Measurements from ENCODE around the gene MAGEA6. TPM values are rescaled to one million over a fixed set of nuclear protein-coding genes. Genes with fewer than 3 reads are reported as not detected.
"Not testable (repeated sequence)": the region's sequence is repeated elsewhere in the genome, so short reads cannot be mapped to it uniquely, and the experiment has no call there.

MAGEA6 gene, protein sequence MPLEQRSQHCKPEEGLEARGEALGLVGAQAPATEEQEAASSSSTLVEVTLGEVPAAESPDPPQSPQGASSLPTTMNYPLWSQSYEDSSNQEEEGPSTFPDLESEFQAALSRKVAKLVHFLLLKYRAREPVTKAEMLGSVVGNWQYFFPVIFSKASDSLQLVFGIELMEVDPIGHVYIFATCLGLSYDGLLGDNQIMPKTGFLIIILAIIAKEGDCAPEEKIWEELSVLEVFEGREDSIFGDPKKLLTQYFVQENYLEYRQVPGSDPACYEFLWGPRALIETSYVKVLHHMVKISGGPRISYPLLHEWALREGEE
- total RNA-seq = not detected in 2 replicates

DNA sequence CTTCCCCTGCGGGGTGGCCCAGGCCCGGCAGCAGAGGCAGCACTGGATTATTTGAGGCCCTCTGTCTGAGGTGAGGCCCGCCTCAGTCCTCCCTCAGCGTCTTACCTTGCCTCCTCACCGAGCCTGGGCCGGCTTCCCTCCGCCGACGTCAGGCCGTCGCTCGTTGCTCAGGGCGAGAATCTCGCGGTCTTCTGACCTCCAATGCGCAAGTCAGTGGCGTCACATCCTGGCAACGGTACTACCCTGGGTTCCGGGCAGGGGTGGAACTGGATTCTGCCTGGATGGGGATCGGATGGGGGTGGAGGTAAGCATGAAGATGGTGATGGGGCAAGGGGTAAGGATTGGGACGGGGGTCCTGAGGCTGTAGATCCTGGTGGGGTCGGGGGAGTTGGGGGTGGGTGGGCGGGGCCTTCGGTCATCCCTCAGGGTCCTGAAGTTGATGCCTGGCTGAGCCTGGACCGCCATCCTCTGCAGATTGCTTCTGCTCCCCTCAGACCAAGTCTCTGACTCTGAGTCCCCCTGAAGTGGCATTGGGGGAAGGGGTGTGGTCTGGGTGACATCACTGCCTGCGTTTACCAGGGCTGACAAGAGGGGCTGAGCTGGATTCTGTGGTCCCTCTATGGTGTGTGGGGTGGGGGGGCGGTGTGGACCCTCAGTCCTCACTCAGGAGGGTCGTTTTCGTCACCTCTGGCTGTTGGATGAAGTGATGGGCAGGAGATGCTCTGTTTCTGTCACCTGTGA lies at the start of gene MAGEA6:
Gene MAGEA6, minus strand, starts transcription at position 141 of the 741 bp plus-strand sequence. CDS start 2,039 bp downstream, outside the sequence.
- intact Hi-C loops (cut with micrococcal nuclease); H3K27me3 Mint-ChIP-seq; H3K9me3 Mint-ChIP-seq: not testable (repeated sequence)

GRCh38 chrX:152819266-152819665 lies 49.8 kb upstream of the MAGEA6 start:
- no peaks in the 10 kb centered on the region for H3K36me3 Mint-ChIP-seq (ENCODE audit: low read depth)
- peaks cover 5% of the 10 kb centered on the region for H3K4me1 Mint-ChIP-seq
- DNase-seq = no peak
- H3K4me3 Mint-ChIP-seq = no peak overlapping the region
- H3K27me3 Mint-ChIP-seq = peaks cover 5% of the 10 kb centered on the region
- H3K27ac Mint-ChIP-seq = no peak overlapping the region
- intact Hi-C loops (cut with micrococcal nuclease) = no loop called here
- H3K9me3 Mint-ChIP-seq = no peaks in the 10 kb centered on the region

More for the DNA sequence above, at the start of gene MAGEA6:
- H3K36me3 Mint-ChIP-seq (ENCODE audit: low read depth); H3K4me3 Mint-ChIP-seq; DNase-seq; H3K27ac Mint-ChIP-seq; H3K4me1 Mint-ChIP-seq: not testable (repeated sequence)

DNA sequence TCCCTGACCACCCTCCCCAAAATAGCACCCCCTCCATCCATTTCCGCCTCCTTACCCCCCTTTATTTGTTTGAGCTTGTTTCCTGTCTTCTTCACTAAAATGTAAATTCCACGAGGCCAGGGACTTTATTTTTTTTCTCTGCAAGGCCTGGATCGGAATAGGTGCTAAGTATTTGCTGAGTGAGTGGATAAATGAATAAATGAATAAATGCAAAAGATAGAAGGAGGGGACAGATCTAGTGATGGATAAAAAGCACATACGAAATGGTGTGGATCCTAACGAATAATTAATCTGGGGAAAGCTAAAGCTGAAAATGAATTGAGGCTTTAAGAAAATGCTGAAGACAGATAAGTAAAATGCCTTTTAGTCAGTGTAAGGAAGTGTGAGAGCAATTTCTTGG lies 48.9 kb upstream of the MAGEA6 start:
- Mint-ChIP-seq H3K27ac (no peak overlapping the region), H3K9me3 (no peaks in the 10 kb centered on the region), H3K4me3 (no peak overlapping the region), H3K4me1 (peaks cover 13% of the 10 kb centered on the region), H3K36me3 (ENCODE audit: low read depth) (no peaks in the 10 kb centered on the region), H3K27me3 (peaks cover 8% of the 10 kb centered on the region)
- DNase-seq = no peak
- intact Hi-C loops (cut with micrococcal nuclease) = no loop called here

GRCh38 chrX:152817078-152817764 lies 47.7 kb upstream of the MAGEA6 start:
- Mint-ChIP-seq H3K36me3 (ENCODE audit: low read depth) (no peaks in the 10 kb centered on the region), H3K27ac (no peak overlapping the region)

DNA sequence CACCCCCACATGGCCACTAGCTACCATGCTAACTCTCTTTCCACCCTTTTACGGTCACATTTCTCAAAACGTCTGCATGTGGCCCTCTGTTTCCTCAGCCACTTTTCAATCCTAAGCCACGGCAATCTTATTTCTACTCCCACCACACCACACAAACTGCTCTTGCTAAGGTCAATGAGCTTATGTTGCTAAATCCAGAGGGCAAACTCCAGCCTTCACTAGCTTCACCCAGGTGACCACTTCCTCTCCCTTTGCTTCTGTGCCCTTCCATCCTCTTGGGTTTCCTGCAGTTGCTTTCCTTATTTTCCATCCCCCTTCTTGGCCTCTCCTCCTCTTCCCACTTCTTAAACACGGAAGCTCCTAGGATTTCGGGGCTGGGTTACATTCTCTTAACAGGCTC lies 44.6 kb upstream of the MAGEA6 start:
- H3K36me3 Mint-ChIP-seq (ENCODE audit: low read depth) = no peaks in the 10 kb centered on the region
- H3K4me1 Mint-ChIP-seq = peaks cover 13% of the 10 kb centered on the region
- peaks cover 7% of the 10 kb centered on the region for H3K27me3 Mint-ChIP-seq
- H3K4me3 Mint-ChIP-seq = no peak overlapping the region
- intact Hi-C loops (cut with micrococcal nuclease) = no loop called here
- no peak overlapping the region for H3K27ac Mint-ChIP-seq
- DNase-seq = no peak
- H3K9me3 Mint-ChIP-seq = no peaks in the 10 kb centered on the region

More at GRCh38 chrX:152817078-152817764, 47.7 kb upstream of the MAGEA6 start:
- intact Hi-C loops (cut with micrococcal nuclease) = no loop called here
- no peaks in the 10 kb centered on the region for H3K9me3 Mint-ChIP-seq
- DNase-seq = peak; percentile 70
- H3K27me3 Mint-ChIP-seq = peaks cover 9% of the 10 kb centered on the region
- H3K4me3 Mint-ChIP-seq = no peak overlapping the region
- peaks cover 13% of the 10 kb centered on the region for H3K4me1 Mint-ChIP-seq

DNA sequence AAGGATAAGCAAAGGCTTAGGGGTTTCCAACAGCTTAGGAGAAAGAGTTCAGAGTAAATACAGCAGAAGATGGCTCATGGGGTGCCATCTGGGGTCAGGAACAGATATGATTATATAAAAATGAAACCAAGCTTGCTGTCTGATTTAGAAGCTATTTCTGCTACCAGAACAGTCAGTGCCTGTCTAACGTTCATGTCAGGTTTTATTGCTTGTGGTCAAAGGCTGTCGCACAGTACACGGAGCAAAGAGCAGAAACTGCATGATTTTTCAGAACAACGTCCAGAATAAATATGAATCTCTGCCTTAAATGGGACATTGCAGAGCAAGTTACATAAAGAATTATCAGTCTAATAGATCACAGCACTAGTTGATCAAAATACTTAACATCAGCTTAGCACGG lies 43.7 kb upstream of the MAGEA6 start:
- intact Hi-C loops (cut with micrococcal nuclease) = no loop called here
- Mint-ChIP-seq H3K36me3 (ENCODE audit: low read depth) (no peaks in the 10 kb centered on the region), H3K27ac (no peak overlapping the region), H3K4me1 (peaks cover 13% of the 10 kb centered on the region), H3K9me3 (no peaks in the 10 kb centered on the region), H3K27me3 (peaks cover 7% of the 10 kb centered on the region), H3K4me3 (no peak overlapping the region)
- DNase-seq = no peak

GRCh38 chrX:152810403-152810802 lies 40.9 kb upstream of the MAGEA6 start:
- Mint-ChIP-seq H3K4me3 (no peak overlapping the region), H3K27ac (no peak overlapping the region), H3K4me1 (peaks cover 15% of the 10 kb centered on the region), H3K9me3 (no peaks in the 10 kb centered on the region), H3K36me3 (ENCODE audit: low read depth) (no peaks in the 10 kb centered on the region), H3K27me3 (peaks cover 4% of the 10 kb centered on the region)
- intact Hi-C loops (cut with micrococcal nuclease) = no loop called here
- DNase-seq = no peak

- peaks cover 4% of the 10 kb centered on the region for H3K4me1 Mint-ChIP-seq
- H3K4me3 Mint-ChIP-seq = no peak overlapping the region
- H3K27ac Mint-ChIP-seq = no peak overlapping the region
These were observed 36.5 kb upstream of the MAGEA6 start for GRCh38 chrX:152806035-152806434.

DNA sequence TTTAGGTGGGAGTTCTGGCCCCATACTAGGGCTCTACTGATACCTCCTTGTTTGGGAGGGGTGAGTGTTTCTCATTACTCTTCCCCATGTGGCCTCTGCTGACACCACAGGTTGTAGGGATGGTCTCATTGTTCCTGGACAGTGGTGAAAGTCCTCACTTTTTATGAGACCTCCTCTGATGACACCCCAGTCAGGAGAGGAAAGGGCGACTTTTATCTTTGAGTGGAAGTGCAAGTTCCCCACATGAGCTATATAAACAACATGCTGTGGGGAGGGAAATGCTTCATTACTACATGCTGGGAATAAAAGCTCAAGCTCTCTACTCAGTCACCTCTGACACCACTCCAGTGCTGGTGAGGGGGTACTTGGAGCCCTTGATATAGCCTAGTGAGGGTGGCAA lies 29.5 kb upstream of the MAGEA6 start:
- Mint-ChIP-seq H3K36me3 (ENCODE audit: low read depth) (no peaks in the 10 kb centered on the region), H3K9me3 (no peaks in the 10 kb centered on the region), H3K27me3 (peaks cover 13% of the 10 kb centered on the region), H3K4me3 (no peak overlapping the region), H3K27ac (no peak overlapping the region), H3K4me1 (no peaks in the 10 kb centered on the region)
- intact Hi-C loops (cut with micrococcal nuclease) = no loop called here
- DNase-seq = no peak

More at GRCh38 chrX:152806035-152806434, 36.5 kb upstream of the MAGEA6 start:
- intact Hi-C loops (cut with micrococcal nuclease) = no loop called here
- H3K36me3 Mint-ChIP-seq (ENCODE audit: low read depth) = no peaks in the 10 kb centered on the region
- no peaks in the 10 kb centered on the region for H3K9me3 Mint-ChIP-seq
- H3K27me3 Mint-ChIP-seq = peaks cover 7% of the 10 kb centered on the region
- DNase-seq = no peak

- H3K27ac Mint-ChIP-seq; intact Hi-C loops (cut with micrococcal nuclease); H3K4me1 Mint-ChIP-seq: not testable (repeated sequence)
These were observed 17.6 kb upstream of the MAGEA6 start for GRCh38 chrX:152787062-152787461.

GRCh38 chrX:152766562-152766961 lies 2.9 kb downstream of the MAGEA6 start:
- H3K36me3 Mint-ChIP-seq (ENCODE audit: low read depth); H3K4me1 Mint-ChIP-seq; H3K27ac Mint-ChIP-seq; H3K9me3 Mint-ChIP-seq; intact Hi-C loops (cut with micrococcal nuclease); H3K4me3 Mint-ChIP-seq; H3K27me3 Mint-ChIP-seq: not testable (repeated sequence)
- DNase-seq = peak; percentile 30

More at GRCh38 chrX:152787062-152787461, 17.6 kb upstream of the MAGEA6 start:
- H3K9me3 Mint-ChIP-seq; H3K4me3 Mint-ChIP-seq; H3K27me3 Mint-ChIP-seq; H3K36me3 Mint-ChIP-seq (ENCODE audit: low read depth); DNase-seq: not testable (repeated sequence)

GRCh38 chrX:152761582-152761981 lies 7.9 kb downstream of the MAGEA6 start:
- not testable (repeated sequence) for H3K4me3 Mint-ChIP-seq; DNase-seq; H3K36me3 Mint-ChIP-seq (ENCODE audit: low read depth)

DNA sequence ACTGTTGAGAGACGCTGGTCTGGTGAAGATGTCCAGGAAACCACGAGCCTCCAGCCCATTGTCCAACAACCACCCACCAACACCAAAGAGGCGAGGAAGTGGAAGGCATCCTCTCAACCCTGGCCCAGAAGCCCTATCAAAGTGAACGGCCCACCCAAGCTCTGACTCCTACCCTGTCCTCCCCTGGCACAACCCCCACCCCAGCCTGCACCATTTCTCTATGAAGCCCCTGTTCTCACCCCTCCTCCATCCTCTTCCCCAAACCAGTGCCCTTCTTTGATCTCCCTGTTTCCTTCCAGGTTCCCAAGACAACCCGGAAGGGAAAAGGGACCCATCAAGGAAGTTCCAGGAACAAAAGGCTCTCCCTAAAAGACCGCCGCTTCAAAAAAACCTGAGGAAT lies 9.9 kb downstream of the MAGEA6 start:
- DNase-seq; intact Hi-C loops (cut with micrococcal nuclease); H3K36me3 Mint-ChIP-seq (ENCODE audit: low read depth); H3K27me3 Mint-ChIP-seq; H3K4me1 Mint-ChIP-seq; H3K9me3 Mint-ChIP-seq; H3K4me3 Mint-ChIP-seq; H3K27ac Mint-ChIP-seq: not testable (repeated sequence)

More at GRCh38 chrX:152761582-152761981, 7.9 kb downstream of the MAGEA6 start:
- H3K4me1 Mint-ChIP-seq; H3K9me3 Mint-ChIP-seq; H3K27ac Mint-ChIP-seq; intact Hi-C loops (cut with micrococcal nuclease); H3K27me3 Mint-ChIP-seq: not testable (repeated sequence)

- intact Hi-C loops (cut with micrococcal nuclease); DNase-seq; H3K4me1 Mint-ChIP-seq; H3K36me3 Mint-ChIP-seq (ENCODE audit: low read depth); H3K27me3 Mint-ChIP-seq; H3K27ac Mint-ChIP-seq; H3K4me3 Mint-ChIP-seq; H3K9me3 Mint-ChIP-seq: not testable (repeated sequence)
These were observed 10.6 kb downstream of the MAGEA6 start, which contains the start of gene CSAG3 for GRCh38 chrX:152758918-152759317. Gene CSAG3, plus strand, starts transcription at chrX:152759218.
